ENCODE data around the gene MCIDAS. TPM values are rescaled to one million over a fixed set of nuclear protein-coding genes. Genes with fewer than 3 reads are reported as not detected.

MCIDAS gene
- total RNA-seq, 1 donor from 2014 or later: not detected

GRCh38 chr5:55222985-55223811 lies 3.9 kb downstream of the MCIDAS start:
- CTCF ChIA-PET: interaction anchor here (1.1 kb wide), 1 partner anchor 12 kb away, joined by 3 read pairs; no protein-coding TSS in a partner anchor
- intact Hi-C loops (cut with micrococcal nuclease): loop anchor here (1.0 kb wide), 1 partner anchor 8 kb away; no protein-coding TSS in a partner anchor
- peaks cover 68% of the 10 kb centered on the region for H3K27me3 Mint-ChIP-seq
- H3K4me1 Mint-ChIP-seq: peaks cover 49% of the 10 kb centered on the region
- H3K9me3 Mint-ChIP-seq: no peaks in the 10 kb centered on the region
- H3K36me3 Mint-ChIP-seq (ENCODE audit: low read depth): no peaks in the 10 kb centered on the region
- peak overlapping the region; percentile 56 for H3K4me3 Mint-ChIP-seq
- POLR2A ChIA-PET: interaction anchor here (0.6 kb wide), 1 partner anchor 913 kb away, joined by 3 read pairs; the partner anchor contains the start of gene ARL15
- no peak overlapping the region for H3K27ac Mint-ChIP-seq
- TF ChIP-seq CTCF (IDR thresholded peaks at IDR 0.05): no peak
- DNase-seq (peak; percentile 25), ATAC-seq (ENCODE audit: low read depth) (no peak)

GRCh38 chr5:55222092-55222984 lies 4.8 kb downstream of the MCIDAS start:
- peak overlapping the region; percentile 25 for H3K4me3 Mint-ChIP-seq
- no peaks in the 10 kb centered on the region for H3K9me3 Mint-ChIP-seq
- ATAC-seq (ENCODE audit: low read depth): no peak
- H3K36me3 Mint-ChIP-seq (ENCODE audit: low read depth): no peaks in the 10 kb centered on the region
- CTCF ChIA-PET: interaction anchor here (1.1 kb wide), 1 partner anchor 10 kb away, joined by 3 read pairs; no protein-coding TSS in a partner anchor
- POLR2A ChIA-PET: no interaction called here
- no peak for DNase-seq
- peaks cover 64% of the 10 kb centered on the region for H3K27me3 Mint-ChIP-seq
- TF ChIP-seq CTCF (IDR thresholded peaks at IDR 0.05): no peak
- intact Hi-C loops (cut with micrococcal nuclease): no loop called here
- H3K4me1 Mint-ChIP-seq: peaks cover 41% of the 10 kb centered on the region
- no peak overlapping the region for H3K27ac Mint-ChIP-seq

GRCh38 chr5:55220433-55221185 lies 6.5 kb downstream of the MCIDAS start:
- DNase-seq: no peak
- CTCF ChIA-PET: no interaction called here
- intact Hi-C loops (cut with micrococcal nuclease): no loop called here

GRCh38 chr5:55219770-55220169 lies 7.3 kb downstream of the MCIDAS start:
- no peak for TF ChIP-seq CTCF (IDR thresholded peaks at IDR 0.05)
- Mint-ChIP-seq H3K27ac (no peak overlapping the region), H3K36me3 (ENCODE audit: low read depth) (no peaks in the 10 kb centered on the region), H3K4me1 (peaks cover 35% of the 10 kb centered on the region), H3K9me3 (no peaks in the 10 kb centered on the region), H3K27me3 (peaks cover 58% of the 10 kb centered on the region), H3K4me3 (no peak overlapping the region)
- DNase-seq (no peak), ATAC-seq (ENCODE audit: low read depth) (no peak)
- POLR2A ChIA-PET: no interaction called here
- CTCF ChIA-PET: no interaction called here
- intact Hi-C loops (cut with micrococcal nuclease): no loop called here

More at GRCh38 chr5:55220433-55221185, 6.5 kb downstream of the MCIDAS start:
- Mint-ChIP-seq H3K27ac (no peak overlapping the region), H3K36me3 (ENCODE audit: low read depth) (no peaks in the 10 kb centered on the region), H3K27me3 (peaks cover 62% of the 10 kb centered on the region), H3K4me3 (peak overlapping the region; percentile 44), H3K4me1 (peaks cover 35% of the 10 kb centered on the region), H3K9me3 (no peaks in the 10 kb centered on the region)
- no peak for ATAC-seq (ENCODE audit: low read depth)
- TF ChIP-seq CTCF (IDR thresholded peaks at IDR 0.05): no peak
- POLR2A ChIA-PET: interaction anchor here (0.6 kb wide), 1 partner anchor 989 kb away, joined by 5 read pairs; no protein-coding TSS in a partner anchor
